Measurements from ENCODE around the gene SLC25A14.
"Not testable (repeated sequence)": the region's sequence is repeated elsewhere in the genome, so short reads cannot be mapped to it uniquely, and the experiment has no call there.

Gene SLC25A14

GRCh38 chrX:130336531-130336930 is 3.2 kb upstream of the SLC25A14 start:
- Histone ChIP-seq H3K9me3 (ENCODE audit: low read length) (no peaks in the 10 kb centered on the region), H3K4me1 (ENCODE audit: insufficient read depth, low read length, severe bottlenecking) (peaks cover 18% of the 10 kb centered on the region), H3K9me2 (ENCODE audit: low read depth, low read length) (no peaks in the 10 kb centered on the region), H3K4me2 (ENCODE audit: low read length) (no peak overlapping the region), H4K20me1 (ENCODE audit: insufficient read depth, low read length) (no peaks in the 10 kb centered on the region), H3K36me3 (ENCODE audit: insufficient read depth, low read length) (no peaks in the 10 kb centered on the region), H3K27me3 (ENCODE audit: insufficient read depth, low read length) (no peaks in the 10 kb centered on the region), H2AFZ (ENCODE audit: low read length) (no peak overlapping the region; the same call in 1 of the 2 replicates), H3F3A (ENCODE audit: insufficient read depth, low read length) (no peaks in the 10 kb centered on the region), H3K9ac (ENCODE audit: low read length) (no peak overlapping the region), H3K4me3 (ENCODE audit: low read depth, low read length, poor library complexity, severe bottlenecking) (no peak overlapping the region), H3K79me2 (ENCODE audit: insufficient read depth, low read length) (no peaks in the 10 kb centered on the region), H3K27ac (ENCODE audit: low read depth, low read length, poor library complexity, severe bottlenecking) (no peak overlapping the region)
- TF ChIP-seq EZH2 (IDR thresholded peaks at IDR 0.05; ENCODE audit: borderline replicate concordance, low read length) (no peak), CTCF (IDR thresholded peaks at IDR 0.05; ENCODE audit: low read length) (no peak)

GRCh38 chrX:130338869-130339268 is 850 bp upstream of the SLC25A14 start:
- Histone ChIP-seq H3K9ac (ENCODE audit: low read length) (peak overlapping the region; percentile 74; the same call in 1 of the 2 replicates), H3K4me3 (ENCODE audit: low read depth, low read length, poor library complexity, severe bottlenecking) (peak overlapping the region; percentile 77), H3K4me1 (ENCODE audit: insufficient read depth, low read length, severe bottlenecking) (peaks cover 18% of the 10 kb centered on the region), H3K4me2 (ENCODE audit: low read length) (peak overlapping the region; percentile 73)
- not testable (repeated sequence) for H3K79me2 ChIP-seq (ENCODE audit: insufficient read depth, low read length); H3K36me3 ChIP-seq (ENCODE audit: insufficient read depth, low read length); H3K9me3 ChIP-seq (ENCODE audit: low read length); H2AFZ ChIP-seq (ENCODE audit: low read length); H3K27ac ChIP-seq (ENCODE audit: low read depth, low read length, poor library complexity, severe bottlenecking); H3K27me3 ChIP-seq (ENCODE audit: insufficient read depth, low read length); H3K9me2 ChIP-seq (ENCODE audit: low read depth, low read length); H3F3A ChIP-seq (ENCODE audit: insufficient read depth, low read length); H4K20me1 ChIP-seq (ENCODE audit: insufficient read depth, low read length)

GRCh38 chrX:130340271-130340670 is 552 bp downstream of the SLC25A14 start:
- no peaks in the 10 kb centered on the region for H3K9me3 ChIP-seq (ENCODE audit: low read length)
- peak overlapping the region; percentile 74 for H3K9ac ChIP-seq (ENCODE audit: low read length)
- no peaks in the 10 kb centered on the region for H3K9me2 ChIP-seq (ENCODE audit: low read depth, low read length)
- H3K27ac ChIP-seq (ENCODE audit: low read depth, low read length, poor library complexity, severe bottlenecking): no peak overlapping the region
- H3F3A ChIP-seq (ENCODE audit: insufficient read depth, low read length): no peaks in the 10 kb centered on the region
- no peak overlapping the region for H2AFZ ChIP-seq (ENCODE audit: low read length)
- no peaks in the 10 kb centered on the region for H3K36me3 ChIP-seq (ENCODE audit: insufficient read depth, low read length)
- H3K4me2 ChIP-seq (ENCODE audit: low read length): peak overlapping the region; percentile 73
- H3K4me3 ChIP-seq (ENCODE audit: low read depth, low read length, poor library complexity, severe bottlenecking): peak overlapping the region; percentile 77
- H4K20me1 ChIP-seq (ENCODE audit: insufficient read depth, low read length): no peaks in the 10 kb centered on the region
- no peak for TF ChIP-seq EZH2 (IDR thresholded peaks at IDR 0.05; ENCODE audit: borderline replicate concordance, low read length)
- TF ChIP-seq CTCF (IDR thresholded peaks at IDR 0.05; ENCODE audit: low read length): no peak
- H3K4me1 ChIP-seq (ENCODE audit: insufficient read depth, low read length, severe bottlenecking): peaks cover 18% of the 10 kb centered on the region
- H3K27me3 ChIP-seq (ENCODE audit: insufficient read depth, low read length): no peaks in the 10 kb centered on the region
- no peaks in the 10 kb centered on the region for H3K79me2 ChIP-seq (ENCODE audit: insufficient read depth, low read length)

GRCh38 chrX:130343411-130343810 is 3.7 kb downstream of the SLC25A14 start:
- Histone ChIP-seq H3K36me3 (ENCODE audit: insufficient read depth, low read length) (no peaks in the 10 kb centered on the region), H3K9ac (ENCODE audit: low read length) (no peak overlapping the region), H3F3A (ENCODE audit: insufficient read depth, low read length) (no peaks in the 10 kb centered on the region), H3K4me3 (ENCODE audit: low read depth, low read length, poor library complexity, severe bottlenecking) (no peak overlapping the region), H4K20me1 (ENCODE audit: insufficient read depth, low read length) (no peaks in the 10 kb centered on the region), H3K4me1 (ENCODE audit: insufficient read depth, low read length, severe bottlenecking) (peaks cover 18% of the 10 kb centered on the region), H2AFZ (ENCODE audit: low read length) (no peak overlapping the region), H3K27me3 (ENCODE audit: insufficient read depth, low read length) (no peaks in the 10 kb centered on the region), H3K9me3 (ENCODE audit: low read length) (no peaks in the 10 kb centered on the region), H3K9me2 (ENCODE audit: low read depth, low read length) (no peaks in the 10 kb centered on the region), H3K79me2 (ENCODE audit: insufficient read depth, low read length) (no peaks in the 10 kb centered on the region), H3K27ac (ENCODE audit: low read depth, low read length, poor library complexity, severe bottlenecking) (no peak overlapping the region), H3K4me2 (ENCODE audit: low read length) (no peak overlapping the region)
- TF ChIP-seq EZH2 (IDR thresholded peaks at IDR 0.05; ENCODE audit: borderline replicate concordance, low read length): no peak
- TF ChIP-seq CTCF (IDR thresholded peaks at IDR 0.05; ENCODE audit: low read length): no peak
